D721Med (cell line): Measurements from ENCODE around the gene SPHK2.
A peak's percentile ranks its signal among the peaks of the same experiment; 100 is the strongest.

Source experiments
- DNase-seq: peaks from one replicate; pipeline ENCODE4 v3.0.0; 2011; ENCODE audit warnings: low spot score; ENCODE audit not compliant: insufficient read length
- FAIRE-seq: peaks from 2 replicates; lab custom pipeline; 2011; peaks lifted over from hg19 to GRCh38; lab: Jason Lieb, UNC
- CTCF ChIP-seq: IDR thresholded peaks from 2 replicates; pipeline ENCODE4 v1.5.1; 2012; ENCODE audit warnings: mild to moderate bottlenecking, control low read depth; ENCODE audit not compliant: insufficient read depth; ENCODE audit errors: missing control alignments

SPHK2 gene

GRCh38 chr19:48578891-48579290 lies 40.4 kb upstream of the SPHK2 start:
- no peak for DNase-seq
- no peak for TF ChIP-seq CTCF
- no peak for FAIRE-seq

GRCh38 chr19:48582168-48582567 lies 37.1 kb upstream of the SPHK2 start:
- FAIRE-seq (no peak), DNase-seq (no peak)
- no peak for TF ChIP-seq CTCF

GRCh38 chr19:48587387-48587786 lies 31.9 kb upstream of the SPHK2 start:
- TF ChIP-seq CTCF, result no peak
- DNase-seq, result no peak
- no peak for FAIRE-seq

- no peak for FAIRE-seq
- peak; percentile 68 for TF ChIP-seq CTCF
- DNase-seq, result peak; percentile 90
Observed at GRCh38 chr19:48588670-48589401, 30.5 kb upstream of the SPHK2 start.

- FAIRE-seq, result no peak
- no peak for TF ChIP-seq CTCF
- DNase-seq, result no peak
Observed at GRCh38 chr19:48591021-48591420, 28.3 kb upstream of the SPHK2 start.

- TF ChIP-seq CTCF, result no peak
- no peak for FAIRE-seq
- no peak for DNase-seq
Observed at GRCh38 chr19:48595171-48595570, 24.1 kb upstream of the SPHK2 start.

GRCh38 chr19:48595833-48596232 lies 23.5 kb upstream of the SPHK2 start:
- TF ChIP-seq CTCF, result no peak
- FAIRE-seq (no peak), DNase-seq (no peak)
